Cardiac fibroblast (primary cell): ENCODE data around the gene PRKG1.
A peak's percentile ranks its signal among the peaks of the same experiment; 100 is the strongest.

Experiments used
- DNase-seq, 2 donors: peaks; one replicate each; pipeline versions ENCODE4 v3.0.0 to v3.0.0-alpha.2; 2010; ENCODE audit warnings: low read depth in 2 of 2
- H3K4me3 ChIP-seq, 2 donors: replicated peaks in 1 of 2; 1 replicate in 1 of 2; 2 replicates in 1 of 2; pipeline ENCODE4 v1.5.1; 2011; ENCODE audit warnings: low read depth in 2 of 2, low read length in 2 of 2, mild to moderate bottlenecking in 2 of 2, moderate library complexity in 1 of 2
- TF ChIP-seq, protein P1 (sequence below): IDR thresholded peaks from one replicate; pipeline ENCODE4 v1.5.1; 2011; ENCODE audit warnings: low read depth, mild to moderate bottlenecking, low read length, inconsistent platforms

PRKG1 gene

DNA sequence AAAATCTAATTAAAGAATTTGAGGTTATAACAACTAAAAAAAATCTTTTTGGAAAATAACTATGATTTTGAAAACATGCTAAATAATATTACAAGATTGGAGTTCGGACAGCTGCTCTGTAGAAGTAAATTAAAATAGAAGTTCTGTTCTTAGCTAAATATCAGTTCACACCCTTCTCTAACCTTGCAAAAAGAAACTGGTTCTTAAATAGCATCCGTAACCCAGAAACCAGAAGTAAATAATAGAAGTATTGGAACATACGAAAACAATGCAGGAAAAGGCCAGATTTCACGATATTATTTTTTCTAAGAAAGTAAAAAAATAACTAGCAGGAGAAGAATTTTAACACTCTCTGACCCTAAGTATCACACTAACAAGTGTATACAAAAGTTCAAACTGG lies 164.7 kb downstream of the PRKG1 start:
- H3K4me3 ChIP-seq: no peak overlapping the region
- no peak for DNase-seq
- TF ChIP-seq, protein P1, sequence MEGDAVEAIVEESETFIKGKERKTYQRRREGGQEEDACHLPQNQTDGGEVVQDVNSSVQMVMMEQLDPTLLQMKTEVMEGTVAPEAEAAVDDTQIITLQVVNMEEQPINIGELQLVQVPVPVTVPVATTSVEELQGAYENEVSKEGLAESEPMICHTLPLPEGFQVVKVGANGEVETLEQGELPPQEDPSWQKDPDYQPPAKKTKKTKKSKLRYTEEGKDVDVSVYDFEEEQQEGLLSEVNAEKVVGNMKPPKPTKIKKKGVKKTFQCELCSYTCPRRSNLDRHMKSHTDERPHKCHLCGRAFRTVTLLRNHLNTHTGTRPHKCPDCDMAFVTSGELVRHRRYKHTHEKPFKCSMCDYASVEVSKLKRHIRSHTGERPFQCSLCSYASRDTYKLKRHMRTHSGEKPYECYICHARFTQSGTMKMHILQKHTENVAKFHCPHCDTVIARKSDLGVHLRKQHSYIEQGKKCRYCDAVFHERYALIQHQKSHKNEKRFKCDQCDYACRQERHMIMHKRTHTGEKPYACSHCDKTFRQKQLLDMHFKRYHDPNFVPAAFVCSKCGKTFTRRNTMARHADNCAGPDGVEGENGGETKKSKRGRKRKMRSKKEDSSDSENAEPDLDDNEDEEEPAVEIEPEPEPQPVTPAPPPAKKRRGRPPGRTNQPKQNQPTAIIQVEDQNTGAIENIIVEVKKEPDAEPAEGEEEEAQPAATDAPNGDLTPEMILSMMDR: no peak

DNA sequence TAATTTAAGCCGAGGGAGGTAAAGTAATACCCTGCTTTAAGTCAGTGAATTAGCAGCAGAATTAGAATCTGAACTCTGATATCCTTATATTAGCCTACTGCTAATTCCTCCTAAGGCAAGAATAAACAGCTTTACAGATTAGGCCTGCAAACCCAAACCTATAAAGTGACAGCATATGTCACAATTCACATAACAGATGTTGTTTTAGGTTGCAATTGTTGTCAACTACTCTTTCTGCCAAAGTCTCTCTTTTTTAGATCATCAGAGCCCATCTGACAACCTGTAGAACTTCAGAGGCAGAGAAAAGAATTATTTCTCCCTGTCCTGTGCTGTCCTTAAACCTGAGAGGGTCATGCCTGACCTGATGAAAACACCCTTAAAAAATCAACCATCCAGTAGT lies 167.2 kb downstream of the PRKG1 start:
- no peak overlapping the region for H3K4me3 ChIP-seq
- DNase-seq: no peak
- TF ChIP-seq, protein P1: no peak

DNA sequence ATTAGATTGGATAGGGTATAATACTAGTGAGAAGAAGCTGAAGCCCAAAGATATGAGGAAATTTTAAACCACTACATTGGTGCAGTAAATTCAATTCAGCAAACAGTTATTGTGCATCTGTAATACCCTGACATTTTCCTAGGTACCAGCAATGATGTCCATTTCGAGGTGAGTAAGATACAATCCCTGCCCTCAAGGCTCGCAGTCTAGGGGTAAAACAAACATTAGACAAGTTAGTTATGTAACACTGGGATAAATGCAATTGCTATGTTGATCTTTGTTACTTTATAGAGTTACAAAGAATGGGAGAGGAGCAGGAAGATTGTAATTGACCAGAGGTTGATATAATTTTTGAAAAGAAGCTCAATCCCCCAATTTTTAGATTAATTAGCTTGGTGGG lies 168.1 kb downstream of the PRKG1 start:
- TF ChIP-seq, protein P1: no peak
- DNase-seq: no peak

DNA sequence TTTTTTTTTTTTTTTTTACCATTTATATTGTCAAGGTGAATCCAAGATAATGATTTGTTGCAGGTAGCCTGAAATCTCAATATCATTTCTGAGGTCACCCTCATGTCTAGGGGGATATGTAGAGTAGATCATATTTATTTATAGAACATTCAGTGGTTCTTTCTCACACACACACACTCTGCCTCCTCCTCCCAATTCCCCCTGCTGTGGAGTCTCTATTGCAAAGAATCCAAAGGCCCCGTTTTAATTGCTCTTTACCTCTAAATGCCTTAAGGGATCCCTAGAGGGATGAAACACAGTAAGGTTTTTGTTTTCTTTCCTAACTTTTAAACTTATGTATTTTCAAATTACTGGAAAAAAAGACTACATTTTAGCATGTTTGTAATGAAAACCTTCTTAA lies 170.0 kb downstream of the PRKG1 start:
- no peak for DNase-seq
- no peak overlapping the region for H3K4me3 ChIP-seq
- TF ChIP-seq, protein P1: no peak

More for the DNA sequence above, 168.1 kb downstream of the PRKG1 start:
- no peak overlapping the region for H3K4me3 ChIP-seq

DNA sequence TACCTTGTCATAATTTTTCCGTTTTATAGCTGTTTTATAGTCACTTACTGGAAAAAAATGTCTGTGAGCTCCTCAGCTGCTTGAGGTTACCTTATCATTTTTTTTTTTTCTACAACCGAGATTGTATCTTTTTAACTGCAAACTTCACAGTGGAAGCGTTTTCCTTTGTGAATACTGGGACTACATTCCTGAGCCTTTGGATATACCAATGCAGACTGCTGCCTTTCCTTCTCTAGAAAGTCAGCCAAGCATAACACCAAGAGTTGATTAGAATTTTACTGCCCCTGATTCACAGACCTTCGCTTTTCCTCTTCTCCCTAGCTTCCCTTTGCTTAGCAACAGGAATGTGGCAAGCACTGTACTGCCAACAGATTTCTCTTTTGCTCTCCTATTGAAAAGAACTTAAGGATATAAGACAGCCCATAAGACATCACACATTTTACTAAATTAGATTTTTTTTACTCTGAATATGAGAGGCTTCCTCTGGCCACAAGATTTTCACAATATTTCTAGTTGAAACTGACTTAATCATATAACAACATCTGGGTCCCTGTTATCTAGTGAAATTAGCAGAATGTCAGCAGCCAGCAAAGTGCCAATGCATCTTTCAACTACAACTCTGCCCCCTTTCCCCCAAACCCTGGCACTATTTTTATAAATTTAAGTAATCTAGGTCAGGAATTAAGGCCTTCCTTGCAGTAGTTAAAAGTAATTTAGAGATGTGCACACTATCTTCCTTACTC lies 170.6 kb downstream of the PRKG1 start:
- DNase-seq: peak; percentile 71 to 93
- TF ChIP-seq, protein P1: no peak
- no peak overlapping the region for H3K4me3 ChIP-seq

DNA sequence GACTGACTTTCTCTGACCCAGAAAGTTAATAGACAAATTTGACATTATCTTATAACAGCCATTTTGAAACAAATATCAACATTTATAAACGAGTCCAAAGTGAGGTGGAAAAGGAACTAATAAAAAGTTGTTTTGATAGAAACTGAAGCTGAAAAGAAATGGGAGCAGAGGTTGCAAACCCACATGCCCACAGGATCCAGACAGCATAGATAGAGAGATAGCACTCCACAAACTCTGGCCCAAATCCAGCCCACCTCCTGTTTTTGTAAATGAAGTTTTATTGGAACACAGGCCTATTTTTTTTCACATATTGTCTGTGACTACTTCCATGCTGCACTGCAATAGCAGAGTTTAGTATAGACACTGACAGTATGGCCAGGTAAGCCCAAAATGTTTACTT lies 171.9 kb downstream of the PRKG1 start:
- TF ChIP-seq, protein P1: no peak
- no peak overlapping the region for H3K4me3 ChIP-seq
- DNase-seq: no peak
